Liver (tissue), 9 donors: ENCODE results near the gene DHRS11. TPM values are rescaled to one million over a fixed set of nuclear protein-coding genes. Genes with fewer than 3 reads are reported as not detected.
A peak's percentile ranks its signal among the peaks of the same experiment; 100 is the strongest.

ENCODE experiments used
- DNase-seq: peaks from one replicate; pipeline ENCODE4 v3.0.0-alpha.2; 2017; ENCODE audit warnings: low spot score
- H3K27ac ChIP-seq, 2 donors: one replicate each; pipeline ENCODE4 v1.7.0; 2013; ENCODE audit warnings: inconsistent platforms in 2 of 2, low read length in 2 of 2, control low read depth in 1 of 2, low read depth in 1 of 2, mild to moderate bottlenecking in 1 of 2
- H3K27me3 ChIP-seq, 4 donors: one replicate each; pipeline versions ENCODE4 v1.6.1 to v1.7.0; 2013; ENCODE audit warnings: low read length in 3 of 4, inconsistent platforms in 1 of 4, mild to moderate bottlenecking in 1 of 4, moderate library complexity in 1 of 4; ENCODE audit not compliant: control insufficient read depth in 4 of 4, insufficient read depth in 4 of 4
- H3K36me3 ChIP-seq, 4 donors: one replicate each; pipeline versions ENCODE4 v1.6.1 to v1.7.0; 2013; ENCODE audit warnings: low read length in 3 of 4, mild to moderate bottlenecking in 3 of 4, low read depth in 1 of 4, moderate library complexity in 1 of 4; ENCODE audit not compliant: control insufficient read depth in 4 of 4, insufficient read depth in 3 of 4
- H3K4me1 ChIP-seq, 4 donors: one replicate each; pipeline versions ENCODE4 v1.6.1 to v1.7.0; 2013; ENCODE audit warnings: low read length in 3 of 4, mild to moderate bottlenecking in 3 of 4, moderate library complexity in 1 of 4; ENCODE audit not compliant: control insufficient read depth in 4 of 4, insufficient read depth in 4 of 4
- H3K4me3 ChIP-seq, 3 donors: one replicate each; pipeline versions ENCODE4 v1.6.1 to v1.7.0; 2013; ENCODE audit warnings: low read length in 3 of 3, control low read depth in 1 of 3, low read depth in 1 of 3, mild to moderate bottlenecking in 1 of 3
- H3K9ac ChIP-seq, 2 donors: one replicate each; pipeline ENCODE4 v1.7.0; 2013; ENCODE audit warnings: low read length in 2 of 2, mild to moderate bottlenecking in 2 of 2, moderate library complexity in 2 of 2, control low read depth in 1 of 2, low read depth in 1 of 2
- H3K9me3 ChIP-seq, 4 donors: one replicate each; pipeline versions ENCODE4 v1.6.1 to v1.7.0; 2013; ENCODE audit warnings: low read length in 3 of 4; ENCODE audit not compliant: control insufficient read depth in 4 of 4
- FOXA1 ChIP-seq: IDR thresholded peaks from 2 replicates; pipeline ENCODE4 v1.6.1; 2016; ENCODE audit warnings: antibody characterized with exemption
- FOXA2 ChIP-seq: IDR thresholded peaks from 2 replicates; pipeline ENCODE4 v1.6.1; 2016; ENCODE audit warnings: antibody characterized with exemption
- GABPA ChIP-seq, 2 donors: IDR thresholded peaks in 1 of 2; conservative IDR thresholded peaks in 1 of 2; 2 replicates each; pipeline ENCODE4 v1.6.1; 2016; ENCODE audit warnings: antibody characterized with exemption in 2 of 2, mild to moderate bottlenecking in 1 of 2, moderate library complexity in 1 of 2
- HNF4A ChIP-seq, 2 donors: conservative IDR thresholded peaks; 2 replicates each; pipeline ENCODE4 v1.6.1; 2016; ENCODE audit warnings: antibody characterized with exemption in 2 of 2, mild to moderate bottlenecking in 2 of 2
- HNF4G ChIP-seq: IDR thresholded peaks from 2 replicates; pipeline ENCODE4 v1.6.1; 2016; ENCODE audit warnings: antibody characterized with exemption
- NR2F2 ChIP-seq: IDR thresholded peaks from 2 replicates; pipeline ENCODE4 v1.6.1; 2016; ENCODE audit warnings: antibody characterized with exemption
- RAD21 ChIP-seq, 2 donors: IDR thresholded peaks; 2 replicates each; pipeline ENCODE4 v1.6.1; 2016; ENCODE audit warnings: antibody characterized with exemption in 2 of 2, mild to moderate bottlenecking in 2 of 2
- RXRA ChIP-seq, 2 donors: IDR thresholded peaks; 2 replicates each; pipeline ENCODE4 v1.6.1; 2017 to 2018; ENCODE audit warnings: antibody characterized with exemption in 2 of 2, mild to moderate bottlenecking in 1 of 2
- YY1 ChIP-seq: IDR thresholded peaks from 2 replicates; pipeline ENCODE4 v1.6.1; 2016; ENCODE audit warnings: antibody characterized with exemption, mild to moderate bottlenecking
- WGBS: extraction: QIAGEN DNeasy Blood & Tissue Kit; methylation state at CpG from one replicate; pipeline ENCODE4 v1.1.7; 2013; 5-methylcytosine and 5-hydroxymethylcytosine counted together
- polyA plus RNA-seq, 2 donors: library from polyadenylated mRNA; stranded (reverse) in 1 of 2; unstranded in 1 of 2; fragments of 200-250 nt in 1 of 2; fragments of >200 nt in 1 of 2; fragmentation: Nextera tagmentation in 1 of 2; extraction: Ambion mirVana in 1 of 2; gene quantifications; one replicate each; pipeline versions ENCODE4 v1.2.1 to v1.2.3, GENCODE V29; 2013 to 2015
- total RNA-seq, 2 donors: library from RNA; depleted of rRNA; stranded (reverse); fragments of >200 nt; gene quantifications; one replicate each; pipeline ENCODE4 v1.2.3, GENCODE V29; 2014
- TF ChIP-seq, protein P1 (sequence below): IDR thresholded peaks from 2 replicates; pipeline ENCODE4 v1.6.1; 2016; ENCODE audit warnings: antibody characterized with exemption
- TF ChIP-seq, protein P2 (sequence below): fragments of 150-350 bp; IDR thresholded peaks from 2 replicates; pipeline ENCODE4 v1.5.1; 2017; ENCODE audit warnings: improper control_type of control experiment, low read depth, low read length; ENCODE audit not compliant: missing input control
- TF ChIP-seq, protein P3 (sequence below): IDR thresholded peaks from 2 replicates; pipeline ENCODE4 v1.6.1; 2016; ENCODE audit warnings: antibody characterized with exemption
- TF ChIP-seq, protein P4 (sequence below): IDR thresholded peaks from 2 replicates; pipeline ENCODE4 v1.6.1; 2016; ENCODE audit warnings: antibody characterized with exemption
- TF ChIP-seq, protein P5 (sequence below): IDR thresholded peaks from 2 replicates; pipeline ENCODE4 v1.6.1; 2016; ENCODE audit warnings: antibody characterized with exemption, mild to moderate bottlenecking
- donor health status: healthy.
- donor health status: healthy.
- donor health status: healthy.
- donor health status: healthy.
- donor health status: healthy.

The DHRS11 gene
- total and polyA plus RNA-seq, 4 donors, result 4.2 to 8.0 (median 6.5) TPM

DNA sequence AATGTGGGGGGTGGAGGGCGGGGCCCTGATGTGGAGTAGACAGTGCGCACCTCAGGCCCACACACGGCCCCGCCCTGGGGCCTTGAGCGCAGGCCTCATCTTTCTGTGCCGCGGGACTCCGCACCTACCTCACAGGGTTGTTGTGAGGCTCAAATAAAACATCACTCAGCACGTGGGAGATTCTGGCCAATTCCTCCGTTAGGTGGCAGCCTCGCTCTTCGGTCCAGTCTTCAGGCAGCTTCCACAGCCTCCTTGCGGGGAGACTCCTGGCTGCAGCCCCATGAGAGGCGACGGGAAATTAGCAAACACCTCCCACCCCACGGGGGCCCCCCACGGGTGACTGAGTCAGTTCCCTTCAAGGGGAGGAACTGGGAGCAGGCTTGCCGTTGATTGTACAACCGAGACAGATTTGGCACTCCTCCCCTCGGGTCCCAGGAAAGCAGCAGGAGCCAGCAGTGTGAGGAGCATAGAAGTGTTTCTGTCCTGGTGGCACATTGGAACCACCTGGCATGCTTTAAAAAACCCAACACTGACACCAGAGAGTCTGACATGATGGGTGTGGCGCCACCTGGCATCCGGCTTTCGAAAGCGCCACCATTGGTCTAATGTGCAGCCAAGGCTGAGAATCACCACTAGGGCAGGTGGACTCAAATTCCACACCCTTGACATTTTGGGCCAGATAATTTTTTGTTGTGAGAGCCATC lies 17.3 kb downstream of the DHRS11 start:
- no peaks in the 10 kb centered on the region for H3K36me3 ChIP-seq
- H3K4me1 ChIP-seq, result no peaks in the 10 kb centered on the region
- TF ChIP-seq, protein P1, sequence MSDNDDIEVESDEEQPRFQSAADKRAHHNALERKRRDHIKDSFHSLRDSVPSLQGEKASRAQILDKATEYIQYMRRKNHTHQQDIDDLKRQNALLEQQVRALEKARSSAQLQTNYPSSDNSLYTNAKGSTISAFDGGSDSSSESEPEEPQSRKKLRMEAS, result no peak
- TF ChIP-seq, protein P2, sequence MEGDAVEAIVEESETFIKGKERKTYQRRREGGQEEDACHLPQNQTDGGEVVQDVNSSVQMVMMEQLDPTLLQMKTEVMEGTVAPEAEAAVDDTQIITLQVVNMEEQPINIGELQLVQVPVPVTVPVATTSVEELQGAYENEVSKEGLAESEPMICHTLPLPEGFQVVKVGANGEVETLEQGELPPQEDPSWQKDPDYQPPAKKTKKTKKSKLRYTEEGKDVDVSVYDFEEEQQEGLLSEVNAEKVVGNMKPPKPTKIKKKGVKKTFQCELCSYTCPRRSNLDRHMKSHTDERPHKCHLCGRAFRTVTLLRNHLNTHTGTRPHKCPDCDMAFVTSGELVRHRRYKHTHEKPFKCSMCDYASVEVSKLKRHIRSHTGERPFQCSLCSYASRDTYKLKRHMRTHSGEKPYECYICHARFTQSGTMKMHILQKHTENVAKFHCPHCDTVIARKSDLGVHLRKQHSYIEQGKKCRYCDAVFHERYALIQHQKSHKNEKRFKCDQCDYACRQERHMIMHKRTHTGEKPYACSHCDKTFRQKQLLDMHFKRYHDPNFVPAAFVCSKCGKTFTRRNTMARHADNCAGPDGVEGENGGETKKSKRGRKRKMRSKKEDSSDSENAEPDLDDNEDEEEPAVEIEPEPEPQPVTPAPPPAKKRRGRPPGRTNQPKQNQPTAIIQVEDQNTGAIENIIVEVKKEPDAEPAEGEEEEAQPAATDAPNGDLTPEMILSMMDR, result peak; percentile 3
- TF ChIP-seq GABPA (IDR thresholded peaks at IDR 0.05 in 1 of 2, conservative IDR thresholded peaks at IDR 0.05 in 1 of 2), result no peak
- peak in 1 of 2 donors; percentile 45 for TF ChIP-seq RAD21 (IDR thresholded peaks at IDR 0.05)
- H3K27ac ChIP-seq, result no peak overlapping the region
- H3K4me3 ChIP-seq, result no peak overlapping the region
- DNase-seq, result no peak
- H3K9me3 ChIP-seq, result no peaks in the 10 kb centered on the region
- 63% methylated on average over 24 of the region's 24 CpGs for WGBS
- no peak overlapping the region for H3K9ac ChIP-seq
- no peaks in the 10 kb centered on the region for H3K27me3 ChIP-seq

DNA sequence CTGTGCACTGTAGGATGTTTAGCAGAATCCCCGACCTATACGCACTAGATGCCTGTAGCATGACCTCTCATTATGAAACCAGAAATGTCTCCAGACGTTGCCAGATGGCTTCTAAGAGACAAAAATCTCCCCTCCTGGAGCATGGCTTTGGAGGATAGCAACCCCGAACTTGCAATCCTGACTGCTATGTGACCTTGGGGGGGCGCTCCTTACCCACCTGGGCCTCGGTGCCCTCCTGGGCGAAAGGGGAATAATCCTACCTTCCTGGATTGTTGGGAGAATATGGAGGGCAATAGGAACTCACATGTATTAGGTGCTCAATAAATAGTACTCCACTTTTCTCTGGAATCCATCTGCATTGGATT lies 17.8 kb downstream of the DHRS11 start:
- Histone ChIP-seq H3K27ac (no peak overlapping the region), H3K4me3 (no peak overlapping the region), H3K9ac (no peak overlapping the region), H3K36me3 (no peaks in the 10 kb centered on the region), H3K4me1 (no peaks in the 10 kb centered on the region), H3K9me3 (no peaks in the 10 kb centered on the region), H3K27me3 (no peaks in the 10 kb centered on the region)
- DNase-seq, result no peak
- WGBS, result 87% methylated on average over 7 of the region's 7 CpGs
- TF ChIP-seq HNF4G, result no peak
- TF ChIP-seq, protein P3, sequence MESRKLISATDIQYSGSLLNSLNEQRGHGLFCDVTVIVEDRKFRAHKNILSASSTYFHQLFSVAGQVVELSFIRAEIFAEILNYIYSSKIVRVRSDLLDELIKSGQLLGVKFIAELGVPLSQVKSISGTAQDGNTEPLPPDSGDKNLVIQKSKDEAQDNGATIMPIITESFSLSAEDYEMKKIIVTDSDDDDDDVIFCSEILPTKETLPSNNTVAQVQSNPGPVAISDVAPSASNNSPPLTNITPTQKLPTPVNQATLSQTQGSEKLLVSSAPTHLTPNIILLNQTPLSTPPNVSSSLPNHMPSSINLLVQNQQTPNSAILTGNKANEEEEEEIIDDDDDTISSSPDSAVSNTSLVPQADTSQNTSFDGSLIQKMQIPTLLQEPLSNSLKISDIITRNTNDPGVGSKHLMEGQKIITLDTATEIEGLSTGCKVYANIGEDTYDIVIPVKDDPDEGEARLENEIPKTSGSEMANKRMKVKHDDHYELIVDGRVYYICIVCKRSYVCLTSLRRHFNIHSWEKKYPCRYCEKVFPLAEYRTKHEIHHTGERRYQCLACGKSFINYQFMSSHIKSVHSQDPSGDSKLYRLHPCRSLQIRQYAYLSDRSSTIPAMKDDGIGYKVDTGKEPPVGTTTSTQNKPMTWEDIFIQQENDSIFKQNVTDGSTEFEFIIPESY, result no peak
- TF ChIP-seq, protein P1, result no peak
- no peak for TF ChIP-seq GABPA (IDR thresholded peaks at IDR 0.05 in 1 of 2, conservative IDR thresholded peaks at IDR 0.05 in 1 of 2)
- no peak for TF ChIP-seq RXRA (IDR thresholded peaks at IDR 0.05)
- no peak for TF ChIP-seq YY1
- TF ChIP-seq HNF4A (conservative IDR thresholded peaks at IDR 0.05), result no peak
- TF ChIP-seq FOXA1, result no peak
- no peak for TF ChIP-seq FOXA2
- TF ChIP-seq, protein P4, sequence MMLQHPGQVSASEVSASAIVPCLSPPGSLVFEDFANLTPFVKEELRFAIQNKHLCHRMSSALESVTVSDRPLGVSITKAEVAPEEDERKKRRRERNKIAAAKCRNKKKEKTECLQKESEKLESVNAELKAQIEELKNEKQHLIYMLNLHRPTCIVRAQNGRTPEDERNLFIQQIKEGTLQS, result no peak
- no peak for TF ChIP-seq NR2F2
- TF ChIP-seq, protein P2, result no peak
- TF ChIP-seq, protein P5, sequence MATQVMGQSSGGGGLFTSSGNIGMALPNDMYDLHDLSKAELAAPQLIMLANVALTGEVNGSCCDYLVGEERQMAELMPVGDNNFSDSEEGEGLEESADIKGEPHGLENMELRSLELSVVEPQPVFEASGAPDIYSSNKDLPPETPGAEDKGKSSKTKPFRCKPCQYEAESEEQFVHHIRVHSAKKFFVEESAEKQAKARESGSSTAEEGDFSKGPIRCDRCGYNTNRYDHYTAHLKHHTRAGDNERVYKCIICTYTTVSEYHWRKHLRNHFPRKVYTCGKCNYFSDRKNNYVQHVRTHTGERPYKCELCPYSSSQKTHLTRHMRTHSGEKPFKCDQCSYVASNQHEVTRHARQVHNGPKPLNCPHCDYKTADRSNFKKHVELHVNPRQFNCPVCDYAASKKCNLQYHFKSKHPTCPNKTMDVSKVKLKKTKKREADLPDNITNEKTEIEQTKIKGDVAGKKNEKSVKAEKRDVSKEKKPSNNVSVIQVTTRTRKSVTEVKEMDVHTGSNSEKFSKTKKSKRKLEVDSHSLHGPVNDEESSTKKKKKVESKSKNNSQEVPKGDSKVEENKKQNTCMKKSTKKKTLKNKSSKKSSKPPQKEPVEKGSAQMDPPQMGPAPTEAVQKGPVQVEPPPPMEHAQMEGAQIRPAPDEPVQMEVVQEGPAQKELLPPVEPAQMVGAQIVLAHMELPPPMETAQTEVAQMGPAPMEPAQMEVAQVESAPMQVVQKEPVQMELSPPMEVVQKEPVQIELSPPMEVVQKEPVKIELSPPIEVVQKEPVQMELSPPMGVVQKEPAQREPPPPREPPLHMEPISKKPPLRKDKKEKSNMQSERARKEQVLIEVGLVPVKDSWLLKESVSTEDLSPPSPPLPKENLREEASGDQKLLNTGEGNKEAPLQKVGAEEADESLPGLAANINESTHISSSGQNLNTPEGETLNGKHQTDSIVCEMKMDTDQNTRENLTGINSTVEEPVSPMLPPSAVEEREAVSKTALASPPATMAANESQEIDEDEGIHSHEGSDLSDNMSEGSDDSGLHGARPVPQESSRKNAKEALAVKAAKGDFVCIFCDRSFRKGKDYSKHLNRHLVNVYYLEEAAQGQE, result no peak
